CD14-positive monocyte (primary cell): ENCODE measurements around the gene EPB41L4A. TPM values are rescaled to one million over a fixed set of nuclear protein-coding genes. Genes with fewer than 3 reads are reported as not detected.

Experiments used
- DNase-seq, 3 donors: peaks; one replicate each; pipeline ENCODE4 v3.0.0-alpha.2; 2011 to 2022
- H2AFZ ChIP-seq: 2 replicates; pipeline ENCODE4 v1.6.0; 2012; ENCODE audit warnings: mild to moderate bottlenecking, low read depth, low read length, inconsistent platforms; ENCODE audit not compliant: insufficient read depth, poor library complexity, severe bottlenecking
- H3K27ac ChIP-seq, 2 donors: 1 replicate in 1 of 2; 2 replicates in 1 of 2; pipeline ENCODE4 v1.5.1; 2012 to 2013; ENCODE audit warnings: low read length in 2 of 2, control low read depth in 1 of 2, inconsistent platforms in 1 of 2, low read depth in 1 of 2, mild to moderate bottlenecking in 1 of 2
- H3K27me3 ChIP-seq, 2 donors: one replicate each; pipeline versions ENCODE4 v1.6.0 to v1.6.1; 2011 to 2013; ENCODE audit warnings: low read length in 2 of 2; ENCODE audit not compliant: control insufficient read depth in 2 of 2, insufficient read depth in 2 of 2
- H3K36me3 ChIP-seq, 2 donors: replicated peaks in 1 of 2; 1 replicate in 1 of 2; 2 replicates in 1 of 2; pipeline versions ENCODE4 v1.5.1 to v1.6.1; 2012 to 2013; ENCODE audit warnings: low read length in 2 of 2, control low read depth in 1 of 2, inconsistent platforms in 1 of 2, mild to moderate bottlenecking in 1 of 2; ENCODE audit not compliant: insufficient read depth in 2 of 2, control insufficient read depth in 1 of 2
- H3K4me1 ChIP-seq, 2 donors: 1 replicate in 1 of 2; 2 replicates in 1 of 2; pipeline versions ENCODE4 v1.5.1 to v1.6.1; 2012 to 2013; ENCODE audit warnings: low read length in 2 of 2, control low read depth in 1 of 2, inconsistent platforms in 1 of 2, mild to moderate bottlenecking in 1 of 2, moderate library complexity in 1 of 2; ENCODE audit not compliant: insufficient read depth in 2 of 2, control insufficient read depth in 1 of 2
- H3K4me2 ChIP-seq: replicated peaks from 2 replicates; pipeline ENCODE3; 2012; ENCODE audit warnings: low read length, moderate library complexity, mild to moderate bottlenecking; ENCODE audit not compliant: poor library complexity, severe bottlenecking; ENCODE audit errors: extremely low read depth
- H3K4me3 ChIP-seq, 3 experiments: fragments of 200-600 bp in 1 of 3; sonication (generic) in 1 of 3; replicated peaks in 1 of 3; 1 replicate in 2 of 3; 2 replicates in 1 of 3; pipeline ENCODE4 v1.5.1; 2011 to 2013; ENCODE audit warnings: low read length in 3 of 3, mild to moderate bottlenecking in 3 of 3, control low read depth in 2 of 3, low read depth in 2 of 3, inconsistent platforms in 1 of 3, moderate library complexity in 1 of 3
- H3K79me2 ChIP-seq: 2 replicates; pipeline ENCODE4 v1.6.0; 2012; ENCODE audit warnings: mild to moderate bottlenecking, control low read depth, inconsistent platforms, low read length, moderate library complexity; ENCODE audit not compliant: insufficient read depth
- H3K9ac ChIP-seq: 2 replicates; pipeline ENCODE4 v1.6.0; 2017; ENCODE audit warnings: low read length, mild to moderate bottlenecking; ENCODE audit not compliant: insufficient read depth, poor library complexity, severe bottlenecking
- H3K9me3 ChIP-seq, 2 donors: replicated peaks in 1 of 2; 1 replicate in 1 of 2; 2 replicates in 1 of 2; pipeline versions ENCODE4 v1.5.1 to v1.6.1; 2012 to 2013; ENCODE audit warnings: low read length in 2 of 2, control low read depth in 1 of 2; ENCODE audit not compliant: control insufficient read depth in 1 of 2, insufficient read depth in 1 of 2
- H4K20me1 ChIP-seq: 2 replicates; pipeline ENCODE4 v1.6.0; 2012; ENCODE audit warnings: mild to moderate bottlenecking, low read length, control low read depth, moderate library complexity; ENCODE audit not compliant: insufficient read depth
- H3K27ac Mint-ChIP-seq, 7 donors: one replicate each; pipeline ENCODE4 v1.8.0; 2020; ENCODE audit warnings: mild to moderate bottlenecking in 7 of 7, mixed read lengths in 7 of 7, moderate library complexity in 6 of 7, inconsistent platforms in 2 of 7
- H3K27me3 Mint-ChIP-seq, 3 donors: one replicate each; pipeline ENCODE4 v1.8.0; 2021 to 2022; ENCODE audit warnings: low read depth in 3 of 3, mild to moderate bottlenecking in 3 of 3, mixed read lengths in 3 of 3, moderate library complexity in 3 of 3, inconsistent platforms in 1 of 3
- H3K36me3 Mint-ChIP-seq, 2 donors: one replicate each; pipeline ENCODE4 v1.8.0; 2020; ENCODE audit warnings: mixed read lengths in 2 of 2, inconsistent platforms in 1 of 2, mild to moderate bottlenecking in 1 of 2
- H3K4me1 Mint-ChIP-seq: one replicate; pipeline ENCODE4 v1.8.0; 2020; ENCODE audit warnings: mild to moderate bottlenecking, mixed read lengths
- H3K4me3 Mint-ChIP-seq, 2 donors: one replicate each; pipeline ENCODE4 v1.8.0; 2020; ENCODE audit warnings: mild to moderate bottlenecking in 2 of 2, mixed read lengths in 2 of 2, moderate library complexity in 1 of 2
- H3K9me3 Mint-ChIP-seq, 7 donors: one replicate each; pipeline ENCODE4 v1.8.0; 2020 to 2022; ENCODE audit warnings: mixed read lengths in 7 of 7, mild to moderate bottlenecking in 6 of 7, moderate library complexity in 6 of 7, inconsistent platforms in 2 of 7
- WGBS: methylation state at CpG from one replicate; pipeline ENCODE4 v1.1.5; 2013; ENCODE audit warnings: missing lambda C conversion rate; ENCODE audit not compliant: insufficient coverage; 5-methylcytosine and 5-hydroxymethylcytosine counted together
- intact Hi-C, 2 donors: fragments of 100-400 bp; cut with micrococcal nuclease; formaldehyde crosslinking; loops; one replicate each; pipeline versions ENCODE4 v1.15.0 to v1.15.1; 2023
- polyA plus RNA-seq, 3 donors: library from polyadenylated mRNA; depleted of rRNA in 1 of 3; unstranded in 2 of 3; stranded (reverse) in 1 of 3; fragments of 300-500 nt in 2 of 3; fragments of >200 nt in 1 of 3; fragmentation: Illumina TruSeq in 2 of 3; gene quantifications; 1 replicate in 2 of 3; 2 replicates in 1 of 3; pipeline ENCODE4 v1.2.3, GENCODE V29; 2012 to 2021
- TF ChIP-seq, protein P1 (sequence below): fragments of 200-600 bp; IDR thresholded peaks from one replicate; pipeline ENCODE4 v1.8.0; 2022; ENCODE audit warnings: antibody characterized with exemption, mild to moderate bottlenecking

EPB41L4A gene
- polyA plus RNA-seq, 3 donors: 0.01 to 0.05 TPM; not detected in 1

DNA sequence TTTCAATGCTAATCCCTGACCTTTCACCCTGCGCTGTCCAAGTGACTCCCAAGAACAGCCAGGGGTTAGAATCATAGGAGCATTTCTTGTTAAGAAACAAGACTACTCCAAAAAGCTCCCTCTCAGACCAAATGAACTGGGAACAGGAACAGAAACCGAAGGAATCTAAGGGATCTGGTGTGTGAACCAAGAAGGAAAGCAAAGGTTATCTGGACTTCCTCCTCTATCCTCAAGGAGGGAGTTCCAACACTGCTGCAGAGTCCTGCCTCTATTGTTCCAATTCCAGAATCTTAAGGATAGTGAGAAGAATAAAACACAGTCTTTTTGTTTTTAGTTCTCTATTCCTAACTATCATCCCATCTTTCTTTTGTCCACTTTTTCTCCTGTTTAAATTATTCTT lies 87.2 kb downstream of the EPB41L4A start:
- Mint-ChIP-seq H3K4me3 (no peak overlapping the region), H3K9me3 (peaks cover 0 to 2% (median 0%) of the 10 kb centered on the region in 7 donors), H3K27me3 (peaks cover 2 to 5% (median 4%) of the 10 kb centered on the region in 3 donors), H3K27ac (no peak overlapping the region), H3K4me1 (no peaks in the 10 kb centered on the region), H3K36me3 (no peaks in the 10 kb centered on the region)
- Histone ChIP-seq H3K9ac (no peak overlapping the region), H3K4me1 (no peaks in the 10 kb centered on the region), H3K27ac (no peak overlapping the region), H3K4me2 (no peak overlapping the region), H3K79me2 (no peaks in the 10 kb centered on the region), H3K4me3 (no peak overlapping the region), H3K27me3 (peaks cover 0 to 3% of the 10 kb centered on the region in 2 donors), H3K36me3 (no peaks in the 10 kb centered on the region), H4K20me1 (no peaks in the 10 kb centered on the region), H2AFZ (no peak overlapping the region), H3K9me3 (no peaks in the 10 kb centered on the region)
- TF ChIP-seq, protein P1, sequence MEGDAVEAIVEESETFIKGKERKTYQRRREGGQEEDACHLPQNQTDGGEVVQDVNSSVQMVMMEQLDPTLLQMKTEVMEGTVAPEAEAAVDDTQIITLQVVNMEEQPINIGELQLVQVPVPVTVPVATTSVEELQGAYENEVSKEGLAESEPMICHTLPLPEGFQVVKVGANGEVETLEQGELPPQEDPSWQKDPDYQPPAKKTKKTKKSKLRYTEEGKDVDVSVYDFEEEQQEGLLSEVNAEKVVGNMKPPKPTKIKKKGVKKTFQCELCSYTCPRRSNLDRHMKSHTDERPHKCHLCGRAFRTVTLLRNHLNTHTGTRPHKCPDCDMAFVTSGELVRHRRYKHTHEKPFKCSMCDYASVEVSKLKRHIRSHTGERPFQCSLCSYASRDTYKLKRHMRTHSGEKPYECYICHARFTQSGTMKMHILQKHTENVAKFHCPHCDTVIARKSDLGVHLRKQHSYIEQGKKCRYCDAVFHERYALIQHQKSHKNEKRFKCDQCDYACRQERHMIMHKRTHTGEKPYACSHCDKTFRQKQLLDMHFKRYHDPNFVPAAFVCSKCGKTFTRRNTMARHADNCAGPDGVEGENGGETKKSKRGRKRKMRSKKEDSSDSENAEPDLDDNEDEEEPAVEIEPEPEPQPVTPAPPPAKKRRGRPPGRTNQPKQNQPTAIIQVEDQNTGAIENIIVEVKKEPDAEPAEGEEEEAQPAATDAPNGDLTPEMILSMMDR: no peak
- intact Hi-C loops: no loop called here
- no peak for DNase-seq
- no CpG with 5 or more reads among the region's 2 CpGs for WGBS

DNA sequence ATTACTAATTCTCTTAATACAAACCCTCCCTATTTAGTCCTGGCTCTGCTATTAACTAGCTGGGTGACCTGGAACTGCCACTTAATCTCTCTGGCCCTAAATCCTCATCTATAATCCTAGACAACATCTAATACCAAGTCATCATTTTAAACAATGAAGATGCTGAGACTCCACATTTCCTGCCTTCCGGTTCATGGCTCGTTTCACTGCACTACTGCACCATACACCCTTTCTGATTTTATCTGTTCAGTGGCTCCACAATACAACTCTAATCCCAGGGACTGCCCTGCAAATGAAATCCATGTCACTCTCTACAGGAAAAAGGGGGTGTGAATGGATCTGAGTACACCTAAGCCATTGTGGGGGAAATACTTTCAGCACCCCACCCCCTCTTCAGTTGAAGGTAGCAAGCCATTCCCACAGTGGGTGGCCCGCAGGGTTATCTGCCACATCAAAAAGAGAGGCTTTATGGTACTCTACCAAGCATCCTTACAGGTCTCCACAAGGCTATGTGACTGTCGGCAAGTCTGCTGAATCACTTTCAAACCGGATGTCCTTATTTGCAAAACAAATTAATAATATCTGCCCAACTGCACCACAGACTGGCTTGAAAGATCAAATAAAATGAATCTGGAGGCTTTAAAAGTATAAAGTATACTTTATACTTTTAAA lies 89.5 kb downstream of the EPB41L4A start:
- Histone ChIP-seq H3K4me1 (no peaks in the 10 kb centered on the region), H3K9ac (no peak overlapping the region), H3K27me3 (peaks cover 0 to 3% of the 10 kb centered on the region in 2 donors), H2AFZ (no peak overlapping the region), H3K4me3 (no peak overlapping the region), H4K20me1 (no peaks in the 10 kb centered on the region), H3K36me3 (no peaks in the 10 kb centered on the region), H3K79me2 (no peaks in the 10 kb centered on the region), H3K4me2 (no peak overlapping the region), H3K27ac (no peak overlapping the region), H3K9me3 (no peaks in the 10 kb centered on the region)
- Mint-ChIP-seq H3K9me3 (no peaks in the 10 kb centered on the region), H3K4me3 (no peak overlapping the region), H3K27ac (peak overlapping the region in 1 of 7 donors; percentile 33), H3K27me3 (peaks cover 1 to 3% (median 2%) of the 10 kb centered on the region in 3 donors), H3K36me3 (no peaks in the 10 kb centered on the region), H3K4me1 (no peaks in the 10 kb centered on the region)
- TF ChIP-seq, protein P1: no peak
- DNase-seq: no peak
- intact Hi-C loops: no loop called here
- 18% methylated on average over 3 of the region's 5 CpGs for WGBS
